SKM-1 (cell line): ENCODE results near the gene DNAJB12.
"Not testable (repeated sequence)": the region's sequence is repeated elsewhere in the genome, so short reads cannot be mapped to it uniquely, and the experiment has no call there.

Experiments
- DNase-seq: peaks from one replicate; lab custom pipeline; 2025; ENCODE audit not compliant: unreplicated experiment; lab: John Stamatoyannopoulos, UW

The DNAJB12 gene

GRCh38 chr10:72353965-72354355 lies 759 bp downstream of the DNAJB12 start:
- no peak for DNase-seq

DNA sequence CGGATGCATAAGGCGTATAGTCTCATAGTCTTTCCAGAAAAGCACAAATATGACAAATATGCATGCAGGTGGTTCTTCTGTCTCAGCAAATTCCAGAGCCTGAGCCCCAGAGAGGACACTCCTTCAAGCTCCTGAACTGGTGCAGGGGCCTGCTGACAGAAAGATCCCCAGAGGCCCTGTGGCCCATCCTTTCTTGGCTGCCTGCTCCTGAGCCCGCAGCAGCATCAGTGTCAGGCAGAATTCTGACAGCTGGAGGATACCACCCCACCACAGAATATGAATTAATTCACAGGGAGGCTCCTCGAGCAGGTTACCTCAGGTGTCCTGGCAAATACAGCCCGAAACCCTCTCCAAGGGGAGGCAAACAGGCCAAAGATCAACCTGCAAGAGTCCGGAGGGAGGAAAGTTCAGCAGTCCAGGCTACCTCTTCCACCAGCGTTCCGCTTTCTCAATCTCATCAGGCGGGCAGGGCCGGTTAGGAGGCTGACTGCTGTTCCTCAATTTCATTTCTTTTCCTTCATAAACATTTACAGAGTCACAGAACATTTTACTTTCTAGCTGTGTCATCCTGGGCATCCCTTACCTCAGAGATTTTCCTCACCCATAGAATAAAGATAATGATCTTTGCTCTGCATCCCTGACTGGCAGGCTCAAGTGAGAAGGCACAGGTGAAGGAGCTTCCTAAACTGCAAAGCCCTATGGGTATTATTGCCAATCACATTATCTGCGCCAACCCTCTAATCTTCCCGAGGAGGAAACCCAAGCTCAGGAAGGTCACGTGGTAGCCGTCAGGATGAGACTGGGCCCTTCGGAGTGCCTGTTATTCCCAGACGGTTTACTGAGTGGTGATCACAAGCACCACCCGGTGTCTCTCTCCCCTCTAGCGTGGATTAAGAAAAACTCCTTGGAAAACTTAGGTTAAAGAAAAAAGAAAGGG lies 1.4 kb downstream of the DNAJB12 start:
- no peak for DNase-seq

- DNase-seq = no peak
Measured at GRCh38 chr10:72351479-72351878, 3.2 kb downstream of the DNAJB12 start.

GRCh38 chr10:72349438-72349837 lies 5.3 kb downstream of the DNAJB12 start:
- no peak for DNase-seq

- no peak for DNase-seq
Measured at GRCh38 chr10:72348282-72348681, 6.4 kb downstream of the DNAJB12 start.

GRCh38 chr10:72346117-72346516 lies 8.6 kb downstream of the DNAJB12 start:
- DNase-seq = not testable (repeated sequence)

GRCh38 chr10:72344932-72345331 lies 9.8 kb downstream of the DNAJB12 start:
- no peak for DNase-seq

- no peak for DNase-seq
Measured at GRCh38 chr10:72342911-72343310, 11.8 kb downstream of the DNAJB12 start.

GRCh38 chr10:72340510-72341261 lies 14.0 kb downstream of the DNAJB12 start:
- peak; percentile 45 for DNase-seq

DNA sequence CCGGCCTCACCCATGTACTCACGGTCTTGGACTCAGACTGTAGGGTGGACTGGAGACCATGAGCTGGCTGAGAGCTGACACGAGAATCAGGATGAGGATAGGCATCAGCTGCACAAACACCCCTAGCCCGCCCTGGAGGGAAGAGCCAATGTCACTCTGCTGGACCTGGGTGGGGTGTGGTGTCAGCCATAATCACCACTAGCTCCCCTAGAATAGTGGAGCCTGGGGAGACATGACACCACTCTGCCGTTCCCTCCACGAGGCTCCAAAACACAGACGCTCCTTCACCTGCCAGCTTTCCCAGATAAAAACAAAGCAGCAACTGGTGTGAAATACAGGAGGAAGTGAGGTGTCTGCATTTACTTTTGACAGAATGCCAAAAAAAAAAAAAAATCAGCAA lies 16.5 kb downstream of the DNAJB12 start:
- no peak for DNase-seq

DNA sequence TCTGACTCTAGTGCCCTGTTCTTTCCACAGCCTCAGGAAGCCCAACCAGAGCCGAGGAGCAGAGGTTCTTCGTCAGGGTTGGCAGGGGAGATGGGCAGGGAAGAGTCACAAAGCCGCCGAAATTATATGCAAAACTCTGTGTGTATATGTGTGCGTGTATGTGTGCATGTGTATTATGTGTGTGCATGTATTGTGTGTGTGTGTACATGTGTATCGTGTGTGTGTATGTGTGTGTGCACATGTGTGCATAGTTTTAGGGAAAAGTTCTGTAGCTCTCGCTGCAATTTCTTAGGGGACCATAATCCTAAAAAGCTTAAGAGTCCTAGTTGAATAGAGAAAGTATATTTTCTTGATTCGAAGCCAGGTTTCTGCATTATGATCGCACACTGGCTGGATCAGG lies 17.0 kb downstream of the DNAJB12 start:
- DNase-seq = no peak

DNA sequence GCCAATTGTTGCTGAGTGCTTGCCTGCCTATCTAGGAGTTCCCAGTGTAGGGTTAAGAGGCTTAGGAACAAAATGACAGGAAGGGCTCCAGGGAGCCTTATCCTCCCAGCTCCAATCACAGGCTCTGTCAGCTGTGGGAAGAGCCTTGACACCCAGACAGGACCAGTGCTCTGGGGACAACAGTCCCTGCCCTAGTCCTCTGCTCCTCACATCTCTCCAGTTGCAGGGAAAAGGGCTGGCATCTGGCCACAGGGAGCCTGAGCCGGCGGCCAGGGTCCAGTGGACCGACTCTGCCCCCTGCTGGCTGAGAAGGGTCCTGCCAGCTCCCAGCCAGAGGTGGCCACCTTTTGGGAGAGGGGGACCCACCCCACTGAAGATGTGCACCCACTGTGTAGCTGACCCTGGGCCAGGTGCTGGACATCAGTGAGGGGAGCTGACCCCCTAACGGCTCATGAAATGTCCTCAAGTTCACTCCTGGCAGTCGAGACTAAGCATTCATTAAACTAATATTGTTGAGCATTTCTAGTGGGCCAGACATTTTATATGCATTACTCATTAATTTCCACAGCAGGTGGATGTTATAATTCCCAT lies 17.6 kb downstream of the DNAJB12 start:
- DNase-seq = no peak

DNA sequence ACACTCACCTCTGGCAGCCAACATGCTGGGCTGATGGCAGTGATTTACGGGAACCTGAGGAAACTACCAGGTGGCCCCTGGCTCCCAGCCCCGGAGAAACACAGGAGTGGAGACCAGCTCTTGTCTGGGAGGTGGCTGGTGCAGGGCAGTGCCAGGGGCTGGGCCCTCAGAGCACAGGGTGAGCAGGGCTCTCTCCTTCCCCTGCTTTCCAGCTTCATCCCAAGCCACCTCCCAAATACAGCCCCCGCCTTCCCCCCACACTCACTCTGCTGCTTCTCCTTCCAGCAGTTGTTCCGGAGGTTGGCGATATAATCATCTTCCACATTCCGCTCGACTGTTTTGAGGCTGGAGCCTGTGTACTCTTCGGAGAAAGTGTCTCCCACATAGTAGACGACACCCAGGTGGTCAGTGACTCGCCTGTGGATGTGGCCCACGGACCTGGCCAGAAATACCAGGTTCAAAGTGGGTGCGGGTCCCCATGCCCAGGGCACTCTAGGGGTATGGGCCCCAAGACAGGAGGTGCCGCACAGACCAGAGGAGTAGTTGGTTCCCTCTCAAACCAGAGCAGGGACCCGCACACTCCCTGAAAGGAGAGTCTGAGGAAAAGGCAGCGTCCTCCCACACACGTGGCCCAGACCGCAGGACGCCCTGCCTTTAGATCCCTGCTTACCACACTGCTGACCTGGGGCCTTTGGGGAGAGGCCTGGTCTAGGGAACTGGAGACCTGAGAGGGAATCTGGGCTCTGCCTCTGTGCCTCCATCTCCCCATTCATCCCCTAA lies 18.3 kb downstream of the DNAJB12 start:
- DNase-seq = no peak

- peak; percentile 64 for DNase-seq
Measured at GRCh38 chr10:72335394-72336258, 19.1 kb downstream of the DNAJB12 start.

- peak; percentile 53 for DNase-seq
Measured at GRCh38 chr10:72334825-72335393, 19.8 kb downstream of the DNAJB12 start.

GRCh38 chr10:72334196-72334824 lies 20.4 kb downstream of the DNAJB12 start:
- no peak for DNase-seq

GRCh38 chr10:72333112-72334015 lies 21.4 kb downstream of the DNAJB12 start:
- no peak for DNase-seq

DNA sequence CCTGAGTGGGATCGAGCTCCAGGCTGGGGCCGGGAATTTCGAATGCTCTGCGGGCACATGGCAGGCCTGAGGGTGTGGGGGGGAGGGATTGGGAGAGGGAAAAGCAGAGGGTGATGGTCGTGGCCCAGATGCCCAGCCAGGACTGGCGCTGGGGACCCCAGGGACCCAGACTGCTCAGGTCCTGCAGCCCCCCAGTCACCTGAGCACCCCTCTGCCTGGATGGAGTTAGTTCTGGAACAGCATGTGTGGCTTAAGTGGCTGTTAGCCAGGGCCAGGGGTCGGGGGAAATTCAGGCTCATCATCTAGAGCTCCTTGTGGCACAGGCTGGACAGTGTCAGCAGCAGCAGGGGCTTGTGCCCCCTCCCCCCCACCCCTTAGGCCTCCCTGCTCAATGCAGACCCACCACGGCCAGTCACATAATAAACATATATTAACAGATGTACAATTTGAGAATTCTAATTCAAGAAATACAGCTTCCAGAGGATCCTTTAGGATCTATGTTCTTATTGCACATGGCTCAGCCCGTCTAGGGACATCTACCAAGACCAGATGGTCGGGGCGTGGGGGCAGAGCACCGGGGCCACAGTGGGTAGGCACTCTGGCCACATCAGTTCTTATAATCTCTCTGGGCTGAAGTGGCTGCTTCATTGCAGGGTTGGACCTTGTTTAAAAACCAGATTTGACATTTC lies 22.2 kb downstream of the DNAJB12 start:
- DNase-seq = no peak
